Neural cell (in vitro differentiated cells): Measurements from ENCODE around the gene PTGDR2.

Source experiments
- EZH2 ChIP-seq: fragments of 200-600, 300-800 bp; shearing (Covaris generic), sonication (generic); IDR thresholded peaks from 2 replicates; pipeline ENCODE4 v1.6.1; 2014; ENCODE audit warnings: antibody characterized with exemption, low read length, borderline replicate concordance, mild to moderate bottlenecking; ENCODE audit not compliant: insufficient read depth, poor library complexity, severe bottlenecking
- POLR2AphosphoS5 ChIP-seq: IDR thresholded peaks from 2 replicates; pipeline ENCODE4 v1.6.1; 2012
- RAD21 ChIP-seq: fragments of 450-650 bp; conservative IDR thresholded peaks from 2 replicates; pipeline ENCODE4 v1.6.1; 2014; ENCODE audit warnings: antibody characterized with exemption, mild to moderate bottlenecking, moderate library complexity
- TAF1 ChIP-seq: IDR thresholded peaks from 2 replicates; pipeline ENCODE4 v1.6.1; 2012; ENCODE audit warnings: low read depth
- TF ChIP-seq, protein P1 (sequence below): fragments of 450-650 bp; IDR thresholded peaks from 2 replicates; pipeline ENCODE4 v1.5.1; 2014; ENCODE audit warnings: antibody characterized with exemption, mild to moderate bottlenecking, moderate library complexity; ENCODE audit not compliant: poor library complexity, severe bottlenecking

DNA sequence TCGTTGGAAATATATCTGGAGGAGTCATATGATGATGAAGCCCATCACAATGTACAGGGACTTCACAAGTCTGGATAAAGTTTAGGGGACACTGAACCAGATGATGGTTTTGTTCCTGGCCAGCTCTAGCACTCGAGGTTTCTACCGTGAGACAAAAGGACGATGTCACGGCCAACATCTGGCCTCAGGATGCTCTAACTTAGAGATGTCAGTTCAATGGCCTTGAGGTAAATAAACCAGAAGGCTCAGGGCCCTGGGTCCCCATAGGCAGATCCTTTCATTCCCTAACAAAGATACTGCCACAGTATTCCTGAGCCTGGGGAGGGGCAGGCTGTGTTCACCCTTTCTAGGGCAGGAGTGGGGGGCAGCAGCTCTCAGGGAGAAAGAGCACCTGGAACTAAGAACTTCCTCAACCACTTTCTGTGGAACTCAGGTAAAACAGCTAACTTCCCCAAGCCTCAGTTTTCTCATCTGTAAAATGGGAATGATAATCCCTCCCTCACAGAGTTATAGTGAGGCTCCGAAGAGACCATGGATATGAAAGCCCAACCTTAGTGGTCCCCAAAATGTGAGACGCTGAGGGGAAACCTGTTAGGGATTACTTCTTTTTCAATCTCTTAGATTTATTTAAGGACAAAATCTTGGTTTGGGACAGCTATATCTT lies 52.3 kb downstream of the PTGDR2 start:
- TF ChIP-seq, protein P1, sequence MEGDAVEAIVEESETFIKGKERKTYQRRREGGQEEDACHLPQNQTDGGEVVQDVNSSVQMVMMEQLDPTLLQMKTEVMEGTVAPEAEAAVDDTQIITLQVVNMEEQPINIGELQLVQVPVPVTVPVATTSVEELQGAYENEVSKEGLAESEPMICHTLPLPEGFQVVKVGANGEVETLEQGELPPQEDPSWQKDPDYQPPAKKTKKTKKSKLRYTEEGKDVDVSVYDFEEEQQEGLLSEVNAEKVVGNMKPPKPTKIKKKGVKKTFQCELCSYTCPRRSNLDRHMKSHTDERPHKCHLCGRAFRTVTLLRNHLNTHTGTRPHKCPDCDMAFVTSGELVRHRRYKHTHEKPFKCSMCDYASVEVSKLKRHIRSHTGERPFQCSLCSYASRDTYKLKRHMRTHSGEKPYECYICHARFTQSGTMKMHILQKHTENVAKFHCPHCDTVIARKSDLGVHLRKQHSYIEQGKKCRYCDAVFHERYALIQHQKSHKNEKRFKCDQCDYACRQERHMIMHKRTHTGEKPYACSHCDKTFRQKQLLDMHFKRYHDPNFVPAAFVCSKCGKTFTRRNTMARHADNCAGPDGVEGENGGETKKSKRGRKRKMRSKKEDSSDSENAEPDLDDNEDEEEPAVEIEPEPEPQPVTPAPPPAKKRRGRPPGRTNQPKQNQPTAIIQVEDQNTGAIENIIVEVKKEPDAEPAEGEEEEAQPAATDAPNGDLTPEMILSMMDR = no peak
- TF ChIP-seq POLR2AphosphoS5 = no peak
- TF ChIP-seq EZH2 = no peak
- TF ChIP-seq TAF1 = no peak
- no peak for TF ChIP-seq RAD21
